HuH-7.5 (cell line): ENCODE measurements around the gene CBFA2T3.

Source experiments
- DNase-seq: peaks from one replicate; pipeline ENCODE4 v3.0.0; 2011; ENCODE audit warnings: low spot score

Gene CBFA2T3

GRCh38 chr16:88938777-88939244, 38.2 kb downstream of the CBFA2T3 start:
- no peak for DNase-seq

GRCh38 chr16:88938119-88938776, 38.8 kb downstream of the CBFA2T3 start:
- no peak for DNase-seq

- DNase-seq: no peak
These were observed 39.8 kb downstream of the CBFA2T3 start for GRCh38 chr16:88937206-88937621.

GRCh38 chr16:88936556-88937205, 40.3 kb downstream of the CBFA2T3 start:
- DNase-seq: no peak

- DNase-seq: peak; percentile 83
These were observed 40.9 kb downstream of the CBFA2T3 start for GRCh38 chr16:88936008-88936555.

GRCh38 chr16:88934066-88934667, 42.8 kb downstream of the CBFA2T3 start:
- no peak for DNase-seq

- no peak for DNase-seq
These were observed 44.1 kb downstream of the CBFA2T3 start for GRCh38 chr16:88932929-88933328.

GRCh38 chr16:88931936-88932335, 45.1 kb downstream of the CBFA2T3 start:
- no peak for DNase-seq

GRCh38 chr16:88931373-88931900, 45.6 kb downstream of the CBFA2T3 start:
- DNase-seq: no peak

GRCh38 chr16:88930716-88931115, 46.3 kb downstream of the CBFA2T3 start:
- DNase-seq: no peak

GRCh38 chr16:88929091-88929445, 47.9 kb downstream of the CBFA2T3 start:
- DNase-seq: peak; percentile 84

- DNase-seq: peak; percentile 82
These were observed 48.5 kb downstream of the CBFA2T3 start for GRCh38 chr16:88928405-88929090.

- DNase-seq: no peak
These were observed 49.3 kb downstream of the CBFA2T3 start for GRCh38 chr16:88927661-88928060.

- no peak for DNase-seq
These were observed 50.0 kb downstream of the CBFA2T3 start for GRCh38 chr16:88927010-88927409.

- no peak for DNase-seq
These were observed 50.5 kb downstream of the CBFA2T3 start for GRCh38 chr16:88926374-88926990.

GRCh38 chr16:88925540-88925887, 51.5 kb downstream of the CBFA2T3 start:
- no peak for DNase-seq

- peak; percentile 95 for DNase-seq
These were observed 52.0 kb downstream of the CBFA2T3 start for GRCh38 chr16:88924834-88925539.

- no peak for DNase-seq
These were observed 52.8 kb downstream of the CBFA2T3 start for GRCh38 chr16:88923926-88924833.

GRCh38 chr16:88923450-88923849, 53.6 kb downstream of the CBFA2T3 start:
- no peak for DNase-seq

GRCh38 chr16:88922826-88923410, 54.1 kb downstream of the CBFA2T3 start:
- DNase-seq: no peak
